HG02678 (cell line): ENCODE data around the gene SIK2.
"Not testable (repeated sequence)": the region's sequence is repeated elsewhere in the genome, so short reads cannot be mapped to it uniquely, and the experiment has no call there.

Source experiments
- ATAC-seq: cut with Tn5 transposase; IDR thresholded peaks from one replicate; pipeline ENCODE4 v1.9.1; 2021; ENCODE audit warnings: mild to moderate bottlenecking, moderate library complexity; ENCODE audit not compliant: unreplicated experiment

The SIK2 gene

DNA sequence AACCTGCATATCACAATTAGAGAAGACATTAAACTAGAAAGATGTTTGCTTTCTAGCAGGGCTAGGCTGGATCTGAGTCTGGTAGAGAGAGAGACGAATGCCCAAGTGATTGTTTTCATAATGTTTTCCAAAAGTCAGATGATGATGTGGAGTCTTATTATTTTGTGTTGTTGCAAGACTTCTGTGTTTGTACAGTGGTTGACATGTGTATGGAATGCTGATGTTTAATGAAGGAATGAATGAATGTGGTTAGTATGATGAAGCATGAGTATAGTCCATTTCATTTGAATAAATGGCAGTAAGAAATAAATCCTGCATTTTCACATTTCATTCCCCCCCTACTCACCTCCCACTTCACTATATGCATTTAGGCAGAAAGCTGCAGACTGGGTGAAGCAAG lies 94.3 kb downstream of the SIK2 start:
- no peak for ATAC-seq

- ATAC-seq, result peak; percentile 52
These were observed 95.7 kb downstream of the SIK2 start for GRCh38 chr11:111697933-111698371.

GRCh38 chr11:111698852-111699559 lies 96.8 kb downstream of the SIK2 start:
- ATAC-seq, result no peak

DNA sequence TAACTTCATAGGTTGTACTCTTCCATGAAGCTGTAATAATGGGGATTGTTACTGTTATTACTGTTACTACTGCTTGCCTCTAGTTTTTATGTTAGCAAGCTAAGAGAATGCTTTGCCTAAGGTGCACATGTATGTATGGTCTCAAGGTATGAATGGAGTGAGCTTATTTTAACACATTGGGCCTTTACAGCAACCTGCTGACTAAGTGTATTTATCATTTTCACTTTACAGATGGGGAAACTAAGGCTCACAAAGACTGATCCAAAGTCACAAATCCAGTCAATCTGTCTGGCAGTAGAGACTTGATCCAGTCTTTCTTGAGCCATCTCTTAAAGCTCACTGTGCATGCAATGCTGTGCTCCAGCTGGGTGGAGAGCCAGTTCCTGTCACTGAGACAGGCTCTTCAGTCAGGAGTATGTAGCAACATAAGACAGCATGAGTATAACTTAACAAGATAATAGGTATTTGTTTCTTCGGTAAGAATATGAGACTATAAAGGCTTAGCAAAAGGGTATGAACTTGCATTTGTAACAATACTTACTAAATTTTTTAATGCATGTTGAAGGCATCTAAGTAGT lies 97.4 kb downstream of the SIK2 start:
- ATAC-seq, result no peak

DNA sequence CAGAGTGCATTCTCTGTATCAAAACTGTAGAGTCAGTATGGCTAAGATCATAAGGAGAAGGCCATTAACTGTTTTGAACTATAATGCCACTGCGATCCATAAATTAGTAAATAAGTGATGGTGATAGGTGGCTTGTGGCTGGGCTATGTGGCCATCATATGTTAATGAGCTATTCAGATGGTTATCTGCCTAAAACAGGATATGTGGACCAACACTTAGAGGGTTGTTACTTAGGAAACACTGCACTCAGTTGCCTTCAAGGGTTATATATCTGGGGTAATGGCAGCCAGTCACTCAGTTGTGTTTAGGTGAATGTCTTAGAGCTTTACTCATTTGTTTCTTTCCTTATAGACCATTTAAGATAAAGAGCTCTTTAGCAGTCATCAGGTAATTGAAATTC lies 97.9 kb downstream of the SIK2 start:
- ATAC-seq, result no peak

- ATAC-seq, result no peak
These were observed 100.4 kb downstream of the SIK2 start for GRCh38 chr11:111702623-111703022.

DNA sequence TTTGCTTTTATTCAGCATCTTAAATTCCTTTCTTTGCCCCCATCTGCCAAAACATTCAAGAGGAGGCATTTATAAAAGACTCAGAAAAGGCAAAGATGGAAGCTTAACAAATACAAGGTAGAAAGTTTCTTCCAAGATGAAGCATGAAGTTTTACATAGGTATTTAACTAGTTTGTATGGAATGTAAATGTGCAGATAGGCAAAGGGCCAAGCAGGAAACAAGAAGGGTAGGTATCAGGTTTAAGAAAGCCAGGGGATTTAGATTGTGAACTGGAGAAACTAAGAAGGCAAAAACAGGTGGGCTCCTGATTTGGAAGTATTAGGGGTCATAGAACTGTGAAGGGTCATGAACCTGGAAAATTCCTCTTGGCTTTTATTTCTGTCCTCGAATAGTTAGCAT lies 101.3 kb downstream of the SIK2 start:
- no peak for ATAC-seq

GRCh38 chr11:111707039-111707690 lies 104.9 kb downstream of the SIK2 start:
- no peak for ATAC-seq

DNA sequence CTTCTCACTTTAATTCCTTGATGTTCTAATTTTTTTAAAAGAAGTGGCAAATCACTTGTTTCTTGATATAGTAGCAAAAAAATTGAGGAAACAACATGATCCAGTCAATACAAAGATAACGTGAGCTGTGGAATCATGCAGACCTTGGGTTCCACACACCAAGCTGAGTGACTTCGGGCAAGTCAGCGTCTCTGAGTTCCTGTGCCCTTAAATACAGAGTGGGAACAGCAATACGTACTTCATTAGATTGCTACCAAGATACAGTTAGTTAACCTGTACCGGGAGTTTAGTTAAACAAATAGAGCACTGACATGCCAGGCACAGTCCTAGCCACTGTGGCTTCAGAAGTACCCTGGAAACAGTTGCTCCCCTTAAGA lies 105.4 kb downstream of the SIK2 start:
- ATAC-seq, result no peak

DNA sequence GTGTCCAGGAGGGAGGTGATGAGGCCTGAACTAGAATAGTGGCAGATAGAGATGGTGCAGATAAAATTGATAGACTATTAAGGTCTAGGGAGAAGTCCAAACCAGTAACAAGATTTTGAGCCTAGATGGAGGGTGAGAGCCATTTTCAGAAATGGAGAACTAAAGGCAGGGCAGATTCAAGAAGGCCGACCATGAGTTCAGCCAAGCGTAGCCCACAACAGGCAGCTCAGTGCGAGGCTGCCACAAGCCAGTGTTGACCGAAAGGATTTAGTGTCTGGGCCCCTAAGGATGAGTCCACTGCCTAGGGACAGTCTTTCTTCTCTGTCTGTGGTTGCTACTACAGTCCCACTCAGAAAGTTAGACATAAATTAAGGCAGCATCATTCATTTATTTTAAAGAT lies 112.3 kb downstream of the SIK2 start:
- ATAC-seq, result peak; percentile 45

- peak; percentile 26 for ATAC-seq
These were observed 113.0 kb downstream of the SIK2 start for GRCh38 chr11:111715142-111715816.

GRCh38 chr11:111717660-111718059 lies 115.4 kb downstream of the SIK2 start:
- ATAC-seq, result not testable (repeated sequence)

DNA sequence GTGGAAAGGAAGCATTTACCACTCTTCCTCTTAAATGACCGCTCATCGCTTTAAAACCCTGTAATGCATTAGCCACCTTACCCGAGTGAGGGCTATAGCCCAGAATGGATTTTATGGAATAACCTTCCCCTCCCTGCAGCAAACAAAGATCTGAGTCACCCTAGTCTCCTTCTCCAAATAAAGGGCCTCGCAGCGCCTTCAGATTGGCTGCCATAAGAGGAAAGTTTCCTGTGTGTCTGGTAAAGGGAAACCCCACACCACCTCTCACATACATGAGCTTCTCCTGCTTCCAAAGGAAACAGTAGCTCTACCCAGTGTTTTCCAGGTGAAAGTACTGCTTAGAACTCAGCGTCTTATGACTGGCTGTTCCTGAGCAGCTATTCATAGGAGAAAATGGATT lies 116.2 kb downstream of the SIK2 start:
- no peak for ATAC-seq

DNA sequence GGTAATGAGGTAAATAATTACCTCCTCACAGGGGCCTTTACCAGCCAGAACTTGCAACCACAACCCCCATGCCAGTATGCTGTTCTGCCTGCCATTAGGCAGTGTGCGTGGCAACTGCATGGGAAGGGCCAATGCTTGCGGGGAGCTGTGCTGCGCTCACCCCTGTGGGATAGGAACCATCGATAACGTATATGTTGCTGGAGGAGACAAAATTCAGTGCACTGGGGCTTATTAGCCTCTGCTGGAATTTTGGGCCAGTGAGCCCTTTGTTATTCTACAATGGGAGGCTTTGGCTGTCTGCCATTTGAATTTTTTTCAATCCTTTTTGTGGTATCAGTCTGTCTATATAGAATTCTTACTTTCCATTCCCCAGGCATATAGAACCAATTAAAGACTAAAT lies 116.6 kb downstream of the SIK2 start:
- ATAC-seq, result no peak

DNA sequence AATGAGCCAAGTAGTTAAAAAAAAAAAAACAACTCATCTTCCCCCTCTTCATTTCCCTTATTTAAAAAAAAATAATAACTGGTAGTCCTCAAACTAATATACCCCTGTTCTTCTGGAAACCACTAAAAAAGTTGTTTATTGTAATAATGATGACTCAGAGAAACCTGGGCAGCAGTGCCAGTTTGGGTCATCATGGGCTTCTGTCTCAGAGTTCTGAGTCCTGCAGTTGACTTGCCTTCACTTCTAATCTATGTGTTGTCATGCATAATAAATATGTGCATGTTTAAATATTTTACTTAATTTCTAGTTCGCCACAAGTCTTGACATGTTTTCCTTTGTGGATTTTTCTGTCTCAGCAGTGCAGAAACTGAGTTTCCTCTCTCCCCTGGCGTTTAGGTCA lies 117.1 kb downstream of the SIK2 start:
- no peak for ATAC-seq

GRCh38 chr11:111720801-111721494 lies 118.7 kb downstream of the SIK2 start:
- no peak for ATAC-seq

- no peak for ATAC-seq
These were observed 120.3 kb downstream of the SIK2 start for GRCh38 chr11:111722501-111722900.

GRCh38 chr11:111723595-111723994 lies 121.3 kb downstream of the SIK2 start:
- ATAC-seq, result no peak

DNA sequence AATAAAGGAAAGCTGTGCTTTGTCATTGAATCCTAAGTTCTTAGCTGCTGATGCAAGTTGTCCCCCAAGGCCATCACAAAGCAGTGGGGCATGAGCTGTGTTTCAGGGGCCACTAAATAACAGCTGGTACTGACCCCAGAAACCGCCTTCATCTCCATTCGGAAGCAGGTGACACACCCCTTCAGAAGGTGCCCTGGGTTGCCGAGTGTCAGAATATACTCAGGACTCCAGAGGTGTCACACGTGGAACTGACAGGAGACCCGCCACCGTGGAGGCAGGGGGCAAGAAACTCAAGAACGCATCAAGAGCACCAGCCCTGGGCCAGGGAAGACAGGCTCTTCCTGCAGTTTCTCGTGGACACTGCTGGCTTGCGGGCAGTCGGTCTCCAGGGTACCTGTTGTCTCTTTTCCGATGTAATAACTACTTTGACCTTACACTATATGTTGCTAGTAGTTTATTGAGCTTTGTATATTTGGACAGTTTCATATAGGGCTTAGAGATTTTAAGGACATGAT lies 122.4 kb downstream of the SIK2 start:
- ATAC-seq, result no peak

- ATAC-seq, result no peak
These were observed 123.4 kb downstream of the SIK2 start for GRCh38 chr11:111725621-111726020.

GRCh38 chr11:111726301-111726713 lies 124.1 kb downstream of the SIK2 start:
- no peak for ATAC-seq
